HG03280 (cell line): ENCODE data around the gene DNMBP.
"Not testable (repeated sequence)": the region's sequence is repeated elsewhere in the genome, so short reads cannot be mapped to it uniquely, and the experiment has no call there.

Source experiments
- ATAC-seq: cut with Tn5 transposase; IDR thresholded peaks from one replicate; pipeline ENCODE4 v1.9.1; 2021; ENCODE audit warnings: mild to moderate bottlenecking, moderate library complexity; ENCODE audit not compliant: unreplicated experiment

Gene DNMBP

DNA sequence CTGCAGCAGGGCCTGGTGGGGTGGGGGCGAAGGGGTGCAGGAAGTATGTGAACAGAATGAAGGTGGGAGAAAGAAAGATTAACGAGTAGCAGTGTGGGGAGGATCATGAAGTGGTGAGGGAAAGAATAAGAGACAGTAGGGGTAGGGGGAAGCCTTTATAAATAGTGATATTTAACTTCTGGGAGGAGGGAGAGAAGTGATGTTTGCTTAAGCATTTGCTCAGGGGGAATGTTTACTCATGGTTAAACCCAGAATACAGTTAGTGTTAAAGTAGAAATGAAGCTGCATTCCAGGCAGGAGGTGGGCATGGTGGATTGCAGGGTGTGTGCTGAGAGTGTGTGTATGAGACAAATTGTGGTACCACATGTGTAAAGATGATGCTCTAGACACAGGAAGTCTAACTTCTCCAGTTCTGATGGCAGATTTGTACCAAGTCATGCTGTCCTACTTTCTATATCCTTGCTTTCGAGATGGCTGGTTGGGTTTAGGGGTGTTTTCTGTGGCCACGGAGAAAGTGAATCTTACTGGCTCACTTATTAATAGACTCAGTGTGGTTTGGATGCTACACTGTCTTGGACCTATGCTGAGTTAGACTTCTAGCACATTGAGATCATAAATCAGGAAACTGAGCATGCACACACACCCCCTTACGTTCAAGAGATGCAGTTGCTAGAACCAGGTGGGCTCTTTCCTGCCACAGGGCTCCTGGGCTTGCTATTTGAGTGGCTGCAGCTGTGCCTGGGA, 10.6 kb upstream of the DNMBP start:
- peak; percentile 79 for ATAC-seq

DNA sequence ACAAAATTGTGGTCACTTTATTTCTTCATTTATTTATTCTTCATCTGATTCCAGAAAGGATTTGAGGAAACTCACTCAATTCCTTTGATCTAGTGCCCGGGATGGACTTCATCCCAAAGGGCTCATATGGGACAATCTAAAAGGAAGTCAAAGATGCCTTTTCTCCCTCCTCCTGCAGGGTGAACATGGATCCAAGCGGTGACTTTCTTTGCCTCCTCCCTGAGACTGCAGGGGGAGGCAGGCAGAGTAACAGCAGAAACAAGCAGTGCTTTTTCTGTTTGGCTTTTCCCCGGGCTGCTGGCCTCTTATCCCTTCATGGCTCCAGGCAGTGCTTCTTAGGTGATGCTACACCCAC, 10.0 kb upstream of the DNMBP start:
- no peak for ATAC-seq

DNA sequence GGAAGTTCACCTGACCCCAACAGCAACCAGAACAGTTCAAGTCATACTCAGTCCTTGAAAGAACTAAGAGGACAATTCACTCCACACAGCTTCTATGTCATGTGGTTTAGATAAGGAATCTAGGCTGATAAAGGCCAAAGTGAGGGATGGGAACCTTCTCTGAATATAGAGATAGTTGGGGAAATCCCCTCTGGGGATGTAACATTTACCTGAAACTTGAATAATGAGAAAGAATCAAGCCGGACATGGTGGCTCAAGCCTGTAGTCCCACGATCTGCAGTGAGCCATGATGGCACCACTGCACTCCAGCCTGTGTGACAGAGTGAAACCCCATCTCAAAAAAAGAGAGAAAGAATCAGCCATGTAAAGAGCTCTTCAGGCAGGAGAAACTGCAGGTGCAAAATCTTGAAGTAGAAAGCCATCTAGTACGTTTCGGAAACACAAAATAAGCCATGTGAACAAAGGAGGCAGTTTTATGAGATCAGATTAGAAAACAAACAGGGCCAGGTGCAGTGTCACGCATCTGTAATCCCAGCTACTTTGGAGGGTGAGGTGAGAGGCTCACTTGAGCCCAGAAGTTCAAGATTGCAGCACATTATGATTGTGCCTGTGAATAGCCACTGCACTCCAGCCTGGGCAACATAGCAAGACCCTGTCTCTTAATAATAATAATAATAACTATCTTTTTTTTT, 4.5 kb upstream of the DNMBP start:
- ATAC-seq: peak; percentile 65

DNA sequence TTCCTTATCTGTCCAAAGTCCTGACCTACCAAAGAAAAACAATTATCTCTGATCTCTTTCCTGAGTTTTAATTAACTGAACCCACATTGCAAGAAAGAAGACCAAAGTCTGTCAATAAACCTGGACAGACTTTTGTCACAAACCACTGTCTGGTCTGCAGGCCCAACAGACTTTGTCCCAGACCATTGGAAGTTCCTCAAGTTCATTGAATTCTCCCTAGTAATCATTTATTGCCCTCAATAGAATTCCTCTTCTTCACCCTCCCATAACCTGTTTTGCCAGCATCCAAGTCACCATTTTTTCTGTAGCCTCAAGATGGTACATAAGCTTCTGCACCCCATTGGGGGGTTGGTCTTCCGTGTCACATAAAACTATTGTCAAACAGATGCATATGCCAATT, 3.9 kb upstream of the DNMBP start:
- no peak for ATAC-seq

DNA sequence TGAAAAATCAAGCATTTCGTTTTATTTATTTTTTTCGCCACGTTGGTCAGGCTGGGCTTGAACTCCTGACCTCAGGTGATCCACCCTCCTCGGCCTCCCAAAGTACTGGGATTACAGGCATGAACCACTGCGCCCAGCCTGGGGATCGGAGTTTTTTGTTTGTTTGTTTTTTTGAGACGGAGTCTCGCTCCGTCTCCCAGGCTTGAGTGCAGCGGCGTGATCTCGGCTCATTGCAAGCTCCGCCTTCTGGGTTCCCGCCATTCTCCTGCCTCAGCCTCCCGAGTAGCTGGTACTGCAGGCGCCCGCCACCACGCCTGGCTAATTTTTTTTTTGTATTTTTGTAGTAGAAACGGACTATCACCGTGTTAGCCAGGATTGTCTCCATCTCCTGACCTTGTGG, 2.2 kb upstream of the DNMBP start:
- not testable (repeated sequence) for ATAC-seq

DNA sequence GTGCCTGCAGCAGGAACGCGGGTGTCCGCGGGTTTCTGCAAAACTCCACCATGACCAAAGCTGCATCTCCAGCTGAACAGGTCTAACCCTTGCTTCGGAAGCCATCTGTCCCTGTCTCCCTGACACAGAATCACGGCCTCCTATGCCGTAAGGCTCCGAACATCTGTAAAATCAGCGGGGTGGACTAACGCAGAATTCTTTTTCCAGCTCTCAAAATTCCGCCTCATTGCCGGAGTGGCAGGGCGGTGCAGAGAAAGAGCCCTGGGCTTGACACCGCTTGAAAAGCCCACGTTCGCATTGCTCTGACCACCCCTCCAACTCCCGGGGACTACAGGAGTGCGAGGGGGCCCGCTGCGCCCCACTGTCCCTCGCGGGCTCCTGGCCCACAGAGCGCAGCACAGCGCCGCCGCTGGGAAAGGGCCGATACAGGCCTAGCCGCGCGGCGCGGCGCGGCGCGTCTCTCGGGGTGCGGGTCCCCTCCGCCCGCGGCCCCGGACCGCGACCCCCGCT, 409 bp downstream of the DNMBP start:
- ATAC-seq: peak; percentile 49

DNA sequence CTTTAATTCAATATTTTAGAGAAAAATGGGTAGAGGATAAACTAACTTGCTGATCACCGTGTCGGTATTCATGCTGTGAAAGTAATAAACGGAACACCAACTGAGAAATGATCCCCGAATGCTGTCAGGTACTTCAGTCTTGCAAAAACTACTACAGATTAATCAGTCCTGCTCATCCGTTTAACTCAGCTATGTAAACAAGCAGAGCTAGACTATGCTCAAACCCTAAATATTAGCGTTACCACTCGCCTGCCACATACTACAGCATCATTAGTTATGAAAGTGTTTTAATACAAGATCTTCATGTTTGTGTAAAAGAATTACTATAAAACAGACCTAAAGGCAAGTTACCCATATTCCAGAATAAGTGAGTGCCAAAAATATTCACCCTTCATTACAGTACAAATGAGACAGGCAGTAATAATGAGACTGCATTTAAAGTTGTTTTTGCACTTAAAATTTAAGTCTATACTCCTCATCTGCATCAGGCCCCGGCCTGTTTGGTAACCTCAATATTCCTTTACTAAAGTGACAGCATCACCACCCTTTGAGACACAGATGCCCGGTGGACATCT, 952 bp downstream of the DNMBP start:
- ATAC-seq: no peak

DNA sequence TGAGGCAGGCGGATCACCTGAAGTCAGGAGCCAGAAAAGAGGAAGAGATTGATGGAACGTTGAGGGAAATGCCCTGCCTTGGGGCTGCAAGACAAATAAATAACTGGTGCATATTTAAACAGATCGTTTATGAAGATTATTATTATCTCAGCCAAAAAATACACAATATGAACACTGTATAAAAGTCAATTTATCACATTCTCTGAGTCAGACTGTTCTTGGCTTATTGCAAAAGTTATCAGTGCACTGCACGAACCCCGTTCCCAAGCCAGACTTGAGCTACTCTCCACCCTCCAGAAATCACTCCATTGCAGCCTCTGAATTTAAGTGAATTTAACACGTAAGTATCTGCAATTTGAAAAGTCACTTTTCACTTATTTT, 1.6 kb downstream of the DNMBP start:
- ATAC-seq: no peak

DNA sequence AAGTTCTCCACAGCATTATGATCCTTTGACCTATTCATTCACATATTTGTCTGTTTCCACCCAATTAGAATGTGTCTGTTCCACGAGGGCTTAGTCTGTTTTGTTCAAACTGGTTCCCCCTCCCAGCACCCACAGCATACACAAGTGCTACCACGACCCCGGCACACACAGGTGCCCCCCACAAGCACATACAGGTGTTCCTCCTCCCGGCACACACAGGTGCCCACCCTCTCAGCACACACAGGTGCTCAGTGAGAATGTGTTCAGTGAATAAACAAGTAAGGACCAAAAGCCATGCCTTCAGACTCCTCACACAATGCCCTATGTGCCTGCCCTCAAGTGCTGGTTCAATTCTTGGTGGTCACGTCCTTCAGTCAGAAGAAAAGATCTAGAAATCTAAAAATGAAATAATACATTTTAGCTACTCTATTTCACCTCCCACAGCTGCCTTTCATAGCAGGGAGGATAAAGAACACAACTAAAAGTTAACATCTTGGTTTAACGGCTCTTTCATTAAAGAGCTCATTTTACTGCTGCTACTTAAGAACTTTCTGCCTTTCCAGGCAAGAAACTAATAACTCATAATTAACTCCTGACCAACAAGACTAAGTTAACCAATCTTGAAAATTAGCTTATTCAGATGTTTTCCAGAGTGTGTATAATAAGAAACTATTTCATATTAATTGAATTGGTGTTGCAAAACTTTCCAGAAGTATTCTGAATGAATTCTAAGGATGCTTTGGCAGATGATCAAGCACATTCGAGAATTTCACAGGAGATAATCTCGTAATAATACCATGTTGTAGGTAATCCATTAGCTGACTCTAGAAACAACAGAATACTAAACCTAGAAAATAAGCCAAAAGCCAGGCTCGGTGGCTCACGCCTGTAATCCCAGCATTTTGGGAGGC, 2.3 kb downstream of the DNMBP start:
- ATAC-seq: no peak

DNA sequence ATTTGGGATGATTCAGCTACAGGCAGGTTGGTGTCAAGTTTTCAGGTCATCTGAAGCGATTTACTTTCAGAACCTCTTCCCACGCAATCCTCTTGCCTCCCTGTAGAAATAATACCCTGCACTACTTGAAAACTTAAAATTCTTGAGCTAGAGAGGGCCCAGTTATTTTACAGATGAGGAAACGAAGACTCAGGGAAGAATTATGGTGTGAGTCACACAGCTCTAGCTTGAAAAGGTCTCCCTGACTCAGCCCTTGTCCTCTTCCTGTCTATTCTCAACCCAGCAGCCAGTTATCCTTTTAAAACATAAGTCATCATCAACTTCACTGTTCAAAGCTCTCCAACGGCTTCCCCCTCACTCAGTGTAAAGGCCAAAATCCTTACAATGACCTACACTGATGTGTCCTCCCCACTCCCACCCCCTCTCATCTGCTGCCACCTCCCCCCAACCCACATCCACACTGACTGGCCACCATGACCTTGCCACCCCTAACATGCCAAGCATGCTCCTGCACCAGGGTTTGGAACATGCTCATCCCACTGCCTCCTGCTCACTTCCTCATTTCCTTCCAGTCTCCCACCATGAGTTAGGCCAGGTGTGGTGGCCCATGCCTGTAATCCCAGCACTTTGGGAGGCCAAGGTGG, 3.4 kb downstream of the DNMBP start:
- ATAC-seq: no peak

DNA sequence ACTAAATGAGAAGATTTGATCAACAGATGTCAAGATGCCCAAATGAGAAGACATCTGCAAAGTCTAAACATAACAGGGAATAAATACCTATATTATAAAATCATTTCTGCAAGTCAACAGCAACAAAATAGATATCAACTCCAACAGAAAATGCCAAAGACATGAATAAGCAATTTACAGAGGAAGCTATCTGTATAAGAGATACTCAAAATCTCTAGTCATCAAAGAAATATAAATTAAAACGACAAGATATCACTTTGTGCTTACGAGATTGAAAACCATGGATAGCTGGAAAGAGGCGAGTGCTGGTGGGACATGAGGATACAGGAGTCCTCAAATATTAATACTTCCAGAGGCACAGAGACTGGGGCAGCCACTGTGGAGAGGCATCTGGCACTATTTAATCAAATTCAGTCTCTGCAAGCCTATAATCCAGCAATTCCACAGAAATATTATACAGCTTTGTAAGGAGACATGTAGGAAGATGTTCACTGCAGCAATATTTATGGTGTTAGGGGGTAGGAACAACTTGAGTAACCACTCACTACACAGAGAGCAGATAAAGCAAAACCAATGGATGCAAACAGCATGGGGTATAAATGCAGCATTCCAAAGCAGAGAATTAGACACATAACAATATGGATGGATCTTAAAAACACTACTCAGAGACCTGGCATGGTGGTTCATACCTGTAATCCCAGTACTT, 4.8 kb downstream of the DNMBP start:
- ATAC-seq: no peak

DNA sequence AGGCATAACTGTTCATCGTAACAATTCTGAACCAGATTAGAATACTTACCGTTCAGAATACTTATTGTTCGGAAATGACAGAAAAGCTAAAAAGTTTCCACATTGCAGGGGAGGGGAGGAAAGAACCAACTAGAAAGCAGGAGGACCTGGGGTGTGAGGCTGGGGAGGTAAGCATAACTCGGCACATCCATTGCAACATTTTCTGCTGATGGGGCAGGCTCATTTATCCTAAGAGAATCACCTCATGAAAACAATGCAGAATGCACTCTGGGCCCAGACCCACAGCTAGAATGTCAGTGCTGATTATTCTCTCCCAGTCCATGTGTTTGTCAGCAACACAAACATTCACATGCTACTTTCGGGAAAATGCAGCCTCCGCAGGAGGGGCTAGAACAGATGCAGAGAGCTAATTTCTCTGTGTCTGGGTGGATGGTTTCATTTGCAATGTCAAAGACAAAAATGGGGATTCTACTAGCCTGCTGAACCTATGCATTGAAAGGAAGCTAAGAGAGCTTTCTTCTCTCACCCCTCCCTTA, 9.6 kb downstream of the DNMBP start:
- ATAC-seq: no peak

DNA sequence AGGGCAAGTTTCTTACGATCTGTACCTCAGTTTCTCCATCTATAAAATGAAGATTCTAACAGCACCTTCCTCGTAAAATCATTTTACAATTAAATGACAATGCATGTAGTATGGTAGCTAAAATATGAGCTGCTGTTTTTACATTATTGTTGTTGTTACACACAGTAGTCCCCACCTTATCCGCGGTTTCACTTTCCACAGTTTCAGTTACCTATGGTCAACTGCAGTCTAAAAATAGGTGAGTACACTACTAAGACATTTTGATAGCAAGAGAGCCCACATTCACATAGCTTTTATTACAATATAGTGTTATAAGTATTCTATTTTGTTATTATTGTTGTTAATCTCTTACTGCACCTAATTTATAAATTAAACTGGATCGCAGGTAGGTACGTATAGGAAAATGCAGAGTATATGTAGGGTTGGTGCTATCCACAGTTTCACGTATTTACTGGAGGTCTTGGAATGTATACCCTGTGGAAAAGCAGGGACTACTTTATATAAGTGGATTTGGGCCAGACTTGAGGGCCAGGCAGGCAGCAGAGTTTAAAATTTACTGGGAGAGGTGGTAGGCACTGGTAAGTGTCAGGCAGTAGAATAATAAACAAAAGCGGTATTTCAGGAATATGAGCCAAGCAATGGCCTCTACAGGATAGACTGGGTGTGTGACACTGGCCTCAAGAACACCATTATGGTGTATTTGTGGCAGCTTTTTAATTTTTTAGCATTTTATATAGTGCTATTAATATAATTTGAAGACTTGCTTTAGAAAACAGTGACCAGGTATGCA, 10.2 kb downstream of the DNMBP start:
- no peak for ATAC-seq

DNA sequence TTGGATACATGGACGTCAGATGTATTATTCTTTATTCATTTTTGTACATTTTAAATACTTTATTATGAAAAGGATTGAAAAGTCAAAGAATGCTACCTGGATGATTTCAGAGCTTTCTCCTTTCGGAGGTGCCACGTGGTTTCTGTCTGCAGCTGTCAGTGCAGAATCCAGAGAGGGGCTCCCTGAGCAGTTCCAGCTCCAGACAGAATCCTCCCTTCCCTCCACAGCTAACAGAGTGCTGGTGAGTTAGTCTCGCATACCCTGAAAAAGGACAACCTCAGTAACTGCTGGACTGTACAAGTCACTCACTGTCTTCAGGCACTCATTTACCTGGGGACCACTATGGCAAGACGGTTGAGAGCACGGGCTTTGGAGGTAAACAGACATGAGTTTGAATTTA, 10.9 kb downstream of the DNMBP start:
- ATAC-seq: no peak

DNA sequence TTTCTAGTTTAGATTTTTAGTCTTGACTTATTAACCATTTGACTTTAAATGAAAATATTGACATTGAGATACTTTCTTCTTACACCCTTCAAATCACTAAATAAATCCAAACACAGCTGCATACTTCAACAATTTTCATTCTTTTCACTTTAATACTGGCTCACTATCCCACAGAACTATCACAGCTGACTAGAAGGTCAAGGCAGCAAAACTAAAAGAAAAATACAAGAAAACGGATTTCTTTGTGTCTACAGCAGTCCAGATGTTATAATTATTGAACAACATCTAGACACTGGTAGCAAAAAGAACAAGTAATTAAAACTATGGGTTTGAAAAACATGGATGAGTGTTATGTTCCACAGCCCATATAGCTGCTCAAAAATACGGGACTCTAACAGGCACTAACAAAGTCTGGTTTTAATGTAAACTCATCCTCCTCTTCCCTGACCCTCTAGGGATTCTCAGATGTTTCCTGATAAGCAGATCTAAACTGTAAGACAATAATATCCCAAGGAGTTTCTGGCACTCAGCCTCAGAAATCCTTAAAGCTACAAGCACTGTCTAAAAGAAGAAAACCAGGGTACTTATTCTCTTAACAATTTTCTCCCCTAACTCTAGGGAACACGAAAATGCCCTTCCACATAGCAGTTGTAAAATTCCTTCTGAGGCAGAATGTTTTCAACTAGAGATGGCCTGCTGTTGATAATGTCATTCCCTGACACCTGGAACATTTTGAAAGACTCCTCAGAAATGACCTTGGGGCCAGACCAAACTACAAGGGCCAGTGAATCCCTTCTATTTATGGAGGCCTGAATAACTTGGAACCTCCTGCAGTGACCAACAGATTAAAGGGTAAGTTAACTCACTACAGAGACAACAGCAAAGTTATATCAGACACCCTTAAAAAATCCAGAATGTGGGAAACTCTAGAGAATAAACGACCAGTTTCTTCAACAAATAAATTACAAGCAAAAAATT, 12.8 kb downstream of the DNMBP start:
- no peak for ATAC-seq

DNA sequence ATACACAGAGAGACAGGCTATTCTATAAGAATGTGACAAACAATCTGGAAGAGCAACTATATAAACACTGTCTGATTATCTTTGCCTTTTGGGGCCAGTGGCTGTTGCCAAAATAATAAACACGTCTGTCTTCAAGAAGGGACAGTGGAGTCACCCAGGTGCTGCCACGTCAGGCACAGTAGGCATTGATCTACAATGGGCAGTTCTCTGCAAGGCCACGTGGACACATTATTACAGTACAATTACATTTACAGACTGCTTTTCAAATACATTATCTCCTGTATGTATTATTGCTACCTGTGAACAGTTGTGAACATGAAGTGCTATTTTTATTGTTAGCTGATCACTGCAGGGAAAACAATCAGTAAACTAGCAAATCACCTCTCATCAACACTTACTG, 14.0 kb downstream of the DNMBP start:
- no peak for ATAC-seq

DNA sequence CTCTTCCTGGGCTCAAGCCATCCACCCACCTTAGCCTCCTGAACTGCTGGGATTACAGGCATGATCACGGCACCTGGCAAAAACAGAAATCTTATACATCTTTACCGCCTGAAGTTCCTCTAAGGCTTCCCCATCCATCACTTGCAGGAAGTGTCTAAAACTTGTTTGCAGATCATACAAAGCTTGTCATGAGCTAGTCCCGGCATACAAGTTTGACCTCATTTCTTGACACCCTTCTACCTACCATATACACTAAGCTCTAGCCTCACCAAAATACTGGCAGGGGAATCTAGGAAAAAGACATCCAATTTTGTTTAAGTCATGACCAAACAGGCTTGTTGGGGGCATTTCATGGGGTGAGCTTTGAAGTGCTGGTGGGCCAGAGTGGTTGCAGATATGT, 14.5 kb downstream of the DNMBP start:
- no peak for ATAC-seq

DNA sequence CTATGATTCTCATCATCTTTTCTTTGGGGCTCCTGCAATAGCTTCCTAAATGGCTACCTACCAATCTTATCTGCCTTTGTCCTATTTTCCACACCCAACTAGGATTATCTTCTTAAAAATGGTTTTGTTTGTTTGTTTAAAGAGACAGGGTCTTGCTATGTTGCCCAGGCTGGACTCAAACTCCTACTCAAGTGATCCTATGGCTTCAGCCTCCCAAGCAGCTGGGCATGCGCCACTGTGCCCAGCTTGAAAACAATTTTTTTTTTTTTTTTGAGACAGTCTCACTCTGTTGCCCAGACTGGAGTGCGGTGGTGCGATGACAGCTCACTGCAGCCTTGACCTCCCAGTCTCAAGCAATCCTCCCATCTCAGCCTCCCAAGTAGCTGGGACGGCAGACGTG, 14.9 kb downstream of the DNMBP start:
- ATAC-seq: no peak
